Pulmonary artery endothelial cell (primary cell): ENCODE data around the gene SHCBP1. TPM values are rescaled to one million over a fixed set of nuclear protein-coding genes. Genes with fewer than 3 reads are reported as not detected.

Source experiments
- DNase-seq: peaks from one replicate; pipeline ENCODE4 v3.0.0-alpha.2; 2011; ENCODE audit warnings: low read depth, low spot score
- total RNA-seq: library from RNA; depleted of rRNA; stranded (reverse); fragments of >200 nt; gene quantifications from 2 replicates; pipeline ENCODE4 v1.2.3, GENCODE V29; 2014

Gene SHCBP1
- total RNA-seq, 1 donor from 2014 or later, result 26.8 TPM

DNA sequence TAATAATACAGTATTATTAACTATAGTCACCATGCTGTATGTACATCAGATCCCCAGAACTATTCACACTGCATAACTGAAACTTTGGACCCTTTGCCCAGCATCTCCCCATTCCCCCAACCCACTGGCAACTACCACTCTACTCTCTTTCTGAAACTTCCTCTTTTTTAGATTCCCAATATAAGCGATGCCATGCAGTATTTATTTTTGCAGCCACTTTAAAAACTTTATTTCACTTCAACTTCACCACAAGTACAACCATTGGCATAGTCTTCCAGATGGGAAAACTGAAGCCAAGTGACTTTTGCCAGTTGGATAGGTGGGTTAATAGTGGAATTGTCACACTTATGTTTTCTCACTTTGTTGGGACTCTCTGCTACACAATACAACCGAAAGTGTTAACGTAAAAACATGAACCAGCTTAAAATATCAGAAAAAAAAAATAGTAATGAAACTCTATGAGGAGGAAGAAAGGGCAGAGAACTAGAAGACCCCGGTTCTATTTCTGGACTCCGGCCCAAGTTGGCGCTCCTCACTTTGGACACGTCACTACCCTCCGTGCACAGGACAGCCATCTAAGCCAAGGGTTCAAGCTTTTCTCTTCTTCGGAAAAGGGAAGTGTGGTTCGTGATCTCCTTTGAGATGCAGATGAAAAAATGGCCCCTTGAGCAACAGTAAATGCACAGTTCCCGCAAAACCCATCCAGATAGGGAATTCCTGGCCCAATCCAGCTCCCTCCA lies 743 bp downstream of the SHCBP1 start:
- no peak for DNase-seq

- DNase-seq, result no peak
Measured at GRCh38 chr16:46618516-46618915, 2.7 kb downstream of the SHCBP1 start.

DNA sequence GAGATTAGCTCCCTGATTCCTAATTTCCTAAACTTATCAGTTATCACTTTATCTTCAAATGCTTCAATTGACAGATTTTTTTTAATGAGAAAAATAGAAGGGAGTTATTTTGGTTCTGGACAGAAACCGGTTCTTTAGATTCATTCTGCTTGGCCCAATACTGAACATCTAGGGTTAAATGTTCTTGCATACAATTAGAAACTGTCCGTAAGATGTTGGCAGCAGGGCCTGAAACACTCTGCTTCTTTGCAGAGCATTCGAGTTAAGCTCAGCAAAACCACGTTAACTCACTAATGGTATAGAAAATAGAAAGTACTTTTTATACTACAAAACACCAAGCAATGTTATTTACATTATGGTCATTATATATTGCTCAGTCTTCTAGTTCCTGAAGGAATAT lies 7.2 kb downstream of the SHCBP1 start:
- DNase-seq, result no peak

DNA sequence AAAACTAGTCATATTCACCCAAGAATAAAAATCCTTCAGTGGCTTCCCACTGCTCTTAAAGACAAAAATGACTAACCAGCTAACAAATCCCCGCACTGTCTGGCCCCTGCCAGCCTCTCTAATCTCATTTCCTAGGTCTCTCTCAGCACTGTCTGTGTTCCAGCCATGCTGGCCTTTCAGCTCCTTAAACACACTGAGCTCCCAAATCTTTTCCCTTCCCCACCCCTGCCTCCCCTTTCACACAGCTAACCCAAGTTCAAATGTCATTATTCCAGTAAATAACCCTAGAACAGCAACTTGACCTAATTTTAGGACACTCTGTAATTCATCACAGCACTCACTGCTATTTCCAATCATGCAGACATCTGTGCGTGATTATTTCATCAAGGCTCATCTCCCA lies 7.8 kb downstream of the SHCBP1 start:
- DNase-seq, result no peak

GRCh38 chr16:46612121-46612520 lies 9.1 kb downstream of the SHCBP1 start:
- no peak for DNase-seq

GRCh38 chr16:46607529-46607928 lies 13.7 kb downstream of the SHCBP1 start:
- peak; percentile 32 for DNase-seq

DNA sequence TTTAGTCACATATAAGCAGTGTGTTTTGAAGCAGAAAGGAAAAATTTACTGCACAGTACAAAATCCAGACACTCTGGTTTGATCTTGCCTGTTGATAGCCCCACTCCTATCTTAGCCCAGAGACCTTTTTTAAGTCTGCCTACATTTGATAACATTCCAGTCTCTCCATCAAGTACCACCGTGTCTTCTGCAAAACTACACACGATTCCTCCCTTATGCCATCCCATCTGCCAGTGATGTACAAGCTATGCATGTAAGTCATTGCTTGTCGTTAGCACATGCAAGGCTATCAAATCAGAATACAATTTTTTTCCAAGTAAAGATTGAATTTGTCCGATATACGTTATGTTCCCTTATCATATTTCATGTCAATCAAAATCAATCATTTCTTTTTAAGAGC lies 14.9 kb downstream of the SHCBP1 start:
- no peak for DNase-seq

DNA sequence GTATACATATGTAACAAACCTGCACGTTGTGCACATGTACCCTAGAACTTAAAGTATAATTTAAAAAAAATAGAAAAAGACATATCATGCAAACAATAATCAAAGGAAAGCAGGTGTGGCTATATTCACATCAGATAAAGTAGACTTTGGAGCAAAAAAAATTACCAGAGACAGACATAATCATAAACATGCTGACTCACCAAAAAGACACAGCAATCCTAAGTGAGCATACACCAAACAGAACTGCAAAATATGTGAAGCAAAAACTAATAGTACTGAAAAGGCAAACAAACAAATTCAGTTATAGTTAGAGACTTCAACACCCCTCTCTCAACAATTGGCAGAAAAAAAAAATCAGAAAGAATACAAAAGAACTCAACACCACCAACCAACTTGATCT lies 29.9 kb downstream of the SHCBP1 start:
- DNase-seq, result no peak

- DNase-seq, result no peak
Measured at GRCh38 chr16:46586011-46586577, 35.1 kb downstream of the SHCBP1 start.

- DNase-seq, result no peak
Measured at GRCh38 chr16:46583036-46583435, 38.1 kb downstream of the SHCBP1 start.

- no peak for DNase-seq
Measured at GRCh38 chr16:46582313-46582712, 38.9 kb downstream of the SHCBP1 start.

DNA sequence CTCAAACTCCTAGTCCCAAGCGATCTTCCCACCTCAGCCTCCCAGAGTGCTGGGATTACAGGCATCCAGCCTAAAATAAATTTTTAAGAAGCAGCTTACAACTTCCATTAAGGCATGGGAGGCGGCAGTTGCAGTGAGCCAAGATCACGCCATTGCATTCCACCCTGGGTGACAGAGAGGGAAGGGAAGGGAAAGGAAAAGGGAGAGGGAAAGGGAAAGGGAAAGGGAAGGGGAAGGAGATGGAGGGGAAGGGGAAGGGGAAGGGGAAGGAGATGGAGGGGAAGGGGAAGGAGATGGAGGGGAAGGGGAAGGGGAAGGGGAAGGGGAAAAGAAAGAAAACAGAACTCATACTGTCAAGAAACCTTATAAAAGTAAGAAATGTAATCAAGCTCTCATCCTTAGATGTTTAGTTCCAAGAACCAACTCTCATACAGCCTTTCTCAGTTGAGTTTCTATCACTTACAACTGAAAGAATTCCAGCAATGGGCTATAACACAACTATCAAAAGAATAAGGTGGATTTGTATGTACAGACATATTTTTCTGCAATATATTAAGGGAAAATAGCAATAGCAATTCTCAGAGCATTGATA lies 43.1 kb downstream of the SHCBP1 start:
- no peak for DNase-seq

DNA sequence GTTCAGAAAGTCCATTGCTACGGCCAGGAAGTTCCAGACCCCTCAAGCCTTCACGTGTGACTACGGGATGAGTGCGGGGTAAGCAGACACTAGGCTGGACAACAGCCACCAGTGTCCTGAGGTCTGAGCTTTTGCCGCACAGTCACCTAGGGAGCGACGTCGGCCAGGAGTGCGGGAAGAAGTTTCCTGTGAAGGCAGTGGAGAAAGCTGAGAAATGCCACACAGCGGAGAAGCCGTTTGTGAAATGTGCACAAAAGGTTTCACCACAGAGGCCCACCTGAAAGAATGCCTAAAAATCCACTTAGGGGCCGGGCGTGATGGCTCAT lies 47.4 kb downstream of the SHCBP1 start:
- no peak for DNase-seq

- no peak for DNase-seq
Measured at GRCh38 chr16:46573008-46573833, 48.0 kb downstream of the SHCBP1 start.

- DNase-seq, result no peak
Measured at GRCh38 chr16:46569231-46569735, 51.9 kb downstream of the SHCBP1 start.

DNA sequence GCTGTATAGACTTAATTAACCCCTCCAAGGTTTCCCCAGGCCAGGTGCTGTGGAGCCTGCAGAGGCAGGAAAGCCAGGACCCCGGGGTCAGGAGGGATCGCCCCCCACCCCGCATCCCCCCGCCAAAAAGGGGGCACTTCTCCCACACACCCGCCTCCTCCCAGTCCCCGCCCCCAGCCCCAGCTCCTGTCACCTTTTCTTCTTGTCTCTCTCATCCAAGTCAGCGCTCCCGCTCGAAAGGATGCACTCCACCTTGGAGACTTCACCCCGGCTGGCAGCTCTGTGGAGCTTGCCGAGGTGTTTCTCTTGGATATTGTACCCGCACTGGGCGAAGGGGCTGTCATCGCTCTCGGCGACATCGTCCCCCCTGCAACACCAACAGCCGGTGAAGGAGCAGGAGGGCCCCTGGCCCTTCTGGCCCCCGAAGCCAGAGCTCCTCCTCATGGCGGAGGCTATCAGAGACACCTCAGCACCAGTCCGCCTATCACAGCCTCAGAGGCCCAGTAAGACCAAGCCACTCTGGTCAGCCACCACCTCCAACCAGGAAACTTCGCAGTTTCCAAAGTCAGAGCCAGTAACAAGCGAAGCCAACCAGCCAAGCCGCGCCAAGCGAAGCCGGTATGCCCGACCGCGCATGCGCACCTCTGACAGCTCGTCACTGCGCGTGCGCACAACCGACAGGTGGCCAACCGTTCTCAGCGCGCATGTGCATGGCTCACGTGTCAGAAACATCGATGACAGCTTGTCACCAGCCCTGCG lies 52.5 kb downstream of the SHCBP1 start:
- DNase-seq, result no peak

GRCh38 chr16:46562979-46563378 lies 58.2 kb downstream of the SHCBP1 start:
- no peak for DNase-seq

DNA sequence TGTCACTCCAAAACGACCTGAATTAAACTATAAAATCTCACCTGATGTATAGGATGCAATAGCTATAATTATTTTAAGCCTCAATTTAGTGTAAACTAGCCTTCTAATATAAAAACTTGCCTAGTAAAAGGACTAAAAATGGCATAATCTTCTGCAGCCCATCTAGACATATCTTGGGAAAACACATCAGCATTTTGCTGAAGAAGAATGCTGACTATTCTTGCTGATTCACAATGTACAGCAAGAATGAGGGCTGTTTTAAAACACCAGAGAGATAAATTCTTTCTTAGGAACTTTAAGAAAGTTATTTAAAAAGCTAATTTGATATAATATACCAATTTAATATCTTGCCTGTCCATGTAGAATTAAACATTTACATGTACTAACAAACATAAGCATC lies 63.2 kb downstream of the SHCBP1 start:
- DNase-seq, result no peak

- no peak for DNase-seq
Measured at GRCh38 chr16:46555951-46556350, 65.2 kb downstream of the SHCBP1 start.

- peak; percentile 30 for DNase-seq
Measured at GRCh38 chr16:46554435-46554834, 66.7 kb downstream of the SHCBP1 start.

- DNase-seq, result no peak
Measured at GRCh38 chr16:46549477-46549876, 71.7 kb downstream of the SHCBP1 start.
